Testis (tissue), 3 donors: ENCODE results near the gene RPE. TPM values are rescaled to one million over a fixed set of nuclear protein-coding genes. Genes with fewer than 3 reads are reported as not detected.

Experiments used
- DNase-seq: peaks from one replicate; pipeline ENCODE4 v3.0.0-alpha.2; 2019
- H3K27ac ChIP-seq, 2 donors: fragments of 200-600 bp; sonication (generic); one replicate each; pipeline ENCODE4 v1.5.1; 2019
- H3K27me3 ChIP-seq: fragments of 200-600 bp; sonication (generic); one replicate; pipeline ENCODE4 v1.5.1; 2019
- H3K36me3 ChIP-seq: fragments of 200-600 bp; sonication (generic); one replicate; pipeline ENCODE4 v1.5.1; 2017; ENCODE audit warnings: low read depth; ENCODE audit errors: missing control alignments
- H3K4me1 ChIP-seq: fragments of 200-600 bp; sonication (generic); one replicate; pipeline ENCODE4 v1.5.1; 2019
- H3K4me3 ChIP-seq, 2 donors: fragments of 200-600 bp; sonication (generic); one replicate each; pipeline ENCODE4 v1.5.1; 2017 to 2019
- H3K9me3 ChIP-seq: fragments of 200-600 bp; sonication (generic); one replicate; pipeline ENCODE4 v1.5.1; 2017
- POLR2A ChIP-seq: fragments of 450-650 bp; IDR thresholded peaks from one replicate; pipeline ENCODE4 v1.6.1; 2017; ENCODE audit warnings: antibody characterized with exemption, mild to moderate bottlenecking, moderate library complexity
- WGBS, 2 donors: methylation state at CpG; one replicate each; pipeline ENCODE4 v1.1.5; 2018; 5-methylcytosine and 5-hydroxymethylcytosine counted together
- intact Hi-C: fragments of 100-400 bp; cut with DNase I; formaldehyde crosslinking; loops from one replicate; pipeline ENCODE4 v1.15.1; 2023; ENCODE audit warnings: low total_unique reads
- polyA plus RNA-seq: library from polyadenylated mRNA; stranded (reverse); fragments of 350-450 nt; fragmentation: Illumina TruSeq; extraction: RNeasy Lipid Tissue Mini Kit (QIAGEN cat#74804); gene quantifications from one replicate; pipeline ENCODE4 v1.2.3, GENCODE V29; 2014; ENCODE audit warnings: low read depth, low replicate concordance; ENCODE audit not compliant: insufficient read depth
- total RNA-seq, 2 donors: library from RNA; depleted of rRNA; stranded (reverse); fragments of >200 nt; gene quantifications; one replicate each; pipeline ENCODE4 v1.2.3, GENCODE V29; 2016
- TF ChIP-seq, protein P1 (sequence below), 3 experiments: fragments of 450-650 bp in 2 of 3; fragments of 200-600 bp in 1 of 3; sonication (generic) in 1 of 3; IDR thresholded peaks; one replicate each; pipeline ENCODE4 v1.5.1; 2016 to 2019; ENCODE audit warnings: antibody characterized with exemption in 3 of 3, mild to moderate bottlenecking in 2 of 3, moderate library complexity in 1 of 3

The RPE gene
- total and polyA plus RNA-seq, 3 donors from 2014 or later: 26.9 to 58.7 (median 35.9) TPM

GRCh38 chr2:209977386-209978239 is 24.8 kb upstream of the RPE start:
- H3K4me3 ChIP-seq: no peak overlapping the region
- H3K4me1 ChIP-seq: no peaks in the 10 kb centered on the region
- intact Hi-C loops: loop anchor here (10.0 kb wide), 1 partner anchor 217 kb away; no protein-coding TSS in a partner anchor
- TF ChIP-seq POLR2A: no peak
- TF ChIP-seq, protein P1, sequence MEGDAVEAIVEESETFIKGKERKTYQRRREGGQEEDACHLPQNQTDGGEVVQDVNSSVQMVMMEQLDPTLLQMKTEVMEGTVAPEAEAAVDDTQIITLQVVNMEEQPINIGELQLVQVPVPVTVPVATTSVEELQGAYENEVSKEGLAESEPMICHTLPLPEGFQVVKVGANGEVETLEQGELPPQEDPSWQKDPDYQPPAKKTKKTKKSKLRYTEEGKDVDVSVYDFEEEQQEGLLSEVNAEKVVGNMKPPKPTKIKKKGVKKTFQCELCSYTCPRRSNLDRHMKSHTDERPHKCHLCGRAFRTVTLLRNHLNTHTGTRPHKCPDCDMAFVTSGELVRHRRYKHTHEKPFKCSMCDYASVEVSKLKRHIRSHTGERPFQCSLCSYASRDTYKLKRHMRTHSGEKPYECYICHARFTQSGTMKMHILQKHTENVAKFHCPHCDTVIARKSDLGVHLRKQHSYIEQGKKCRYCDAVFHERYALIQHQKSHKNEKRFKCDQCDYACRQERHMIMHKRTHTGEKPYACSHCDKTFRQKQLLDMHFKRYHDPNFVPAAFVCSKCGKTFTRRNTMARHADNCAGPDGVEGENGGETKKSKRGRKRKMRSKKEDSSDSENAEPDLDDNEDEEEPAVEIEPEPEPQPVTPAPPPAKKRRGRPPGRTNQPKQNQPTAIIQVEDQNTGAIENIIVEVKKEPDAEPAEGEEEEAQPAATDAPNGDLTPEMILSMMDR (IDR thresholded peaks at IDR 0.05): peak in 1 of 3 experiments; percentile 22
- 67 to 84% methylated on average over 2 of the region's 2 CpGs for WGBS, 2 donors
- H3K27me3 ChIP-seq: no peaks in the 10 kb centered on the region
- no peaks in the 10 kb centered on the region for H3K36me3 ChIP-seq
- no peaks in the 10 kb centered on the region for H3K9me3 ChIP-seq
- DNase-seq: no peak
- no peak overlapping the region for H3K27ac ChIP-seq

GRCh38 chr2:209984291-209984690 is 18.1 kb upstream of the RPE start:
- DNase-seq: no peak
- no peaks in the 10 kb centered on the region for H3K9me3 ChIP-seq
- H3K36me3 ChIP-seq: no peaks in the 10 kb centered on the region
- TF ChIP-seq, protein P1 (IDR thresholded peaks at IDR 0.05): no peak
- no peak for TF ChIP-seq POLR2A
- H3K4me3 ChIP-seq: no peak overlapping the region
- H3K27ac ChIP-seq: no peak overlapping the region
- 90 to 96% methylated on average over 2 of the region's 2 CpGs for WGBS, 2 donors
- intact Hi-C loops: no loop called here
- no peaks in the 10 kb centered on the region for H3K4me1 ChIP-seq
- no peaks in the 10 kb centered on the region for H3K27me3 ChIP-seq

DNA sequence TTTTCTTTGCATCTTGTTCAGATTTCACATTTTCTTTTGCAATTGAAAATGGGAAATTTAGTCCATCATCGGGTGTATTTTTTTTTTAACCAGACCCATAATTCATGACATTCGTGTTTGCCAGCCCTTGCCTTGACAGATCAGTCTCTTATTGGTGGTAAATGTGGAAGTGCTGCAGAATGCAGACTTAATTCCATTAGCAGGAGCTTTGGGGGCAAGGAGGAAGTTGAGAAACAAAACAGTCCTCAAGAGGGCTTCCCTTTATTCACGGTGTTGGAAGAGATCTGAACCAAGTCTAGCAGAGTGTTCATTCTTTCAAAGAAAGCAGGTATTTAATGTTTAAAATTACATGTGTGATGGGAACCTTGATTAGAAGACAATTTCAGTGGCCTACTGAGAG is 16.6 kb upstream of the RPE start:
- no peaks in the 10 kb centered on the region for H3K36me3 ChIP-seq
- no peak overlapping the region for H3K4me3 ChIP-seq
- no peaks in the 10 kb centered on the region for H3K9me3 ChIP-seq
- no peak for TF ChIP-seq POLR2A
- TF ChIP-seq, protein P1 (IDR thresholded peaks at IDR 0.05): no peak
- no peak overlapping the region for H3K27ac ChIP-seq
- no peak for DNase-seq
- intact Hi-C loops: no loop called here
- 81 to 82% methylated on average over 3 of the region's 3 CpGs for WGBS, 2 donors
- no peaks in the 10 kb centered on the region for H3K4me1 ChIP-seq
- no peaks in the 10 kb centered on the region for H3K27me3 ChIP-seq

- intact Hi-C loops: no loop called here
- Histone ChIP-seq H3K9me3 (no peaks in the 10 kb centered on the region), H3K4me3 (no peak overlapping the region), H3K4me1 (no peaks in the 10 kb centered on the region), H3K27me3 (no peaks in the 10 kb centered on the region), H3K27ac (no peak overlapping the region), H3K36me3 (no peaks in the 10 kb centered on the region)
- 85 to 98% methylated on average over 2 of the region's 2 CpGs for whole genome bisulfite sequencing, 2 donors
- TF ChIP-seq, protein P1 (IDR thresholded peaks at IDR 0.05): no peak
- no peak for TF ChIP-seq POLR2A
- DNase-seq: no peak
Measured at GRCh38 chr2:209986415-209986814, 16.0 kb upstream of the RPE start.

DNA sequence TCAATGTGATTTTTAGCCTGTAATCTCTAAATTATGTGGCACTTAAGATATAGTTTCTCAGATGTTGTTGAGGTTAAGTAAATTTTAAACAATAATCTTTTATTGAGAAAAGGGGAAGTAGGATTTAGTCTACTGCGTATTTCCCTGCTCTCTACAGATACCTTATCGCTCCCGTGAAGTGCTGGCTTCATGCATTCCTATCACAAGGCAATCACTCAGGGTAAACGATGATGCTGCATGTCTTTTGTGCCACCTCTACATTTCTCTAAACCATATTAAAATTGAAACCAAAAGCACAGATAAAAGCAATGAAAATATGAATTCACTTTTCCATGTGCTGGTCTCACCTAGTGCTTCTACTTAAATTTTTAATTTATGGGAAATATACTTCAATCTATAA is 14.4 kb upstream of the RPE start:
- TF ChIP-seq POLR2A: no peak
- TF ChIP-seq, protein P1 (IDR thresholded peaks at IDR 0.05): no peak
- 87 to 92% methylated on average over 4 of the region's 4 CpGs for WGBS, 2 donors

More for the DNA sequence above, 14.4 kb upstream of the RPE start:
- Histone ChIP-seq H3K9me3 (no peaks in the 10 kb centered on the region), H3K4me1 (no peaks in the 10 kb centered on the region), H3K27ac (no peak overlapping the region), H3K36me3 (no peaks in the 10 kb centered on the region), H3K27me3 (no peaks in the 10 kb centered on the region), H3K4me3 (no peak overlapping the region)
- intact Hi-C loops: no loop called here
- no peak for DNase-seq
